Globus pallidus (tissue), 1 donor: ENCODE results near the gene LAMTOR5.

Source experiments
- DNase-seq: peaks from one replicate; pipeline ENCODE4 v3.0.0-alpha.2; 2015; ENCODE audit warnings: low spot score

LAMTOR5 gene

DNA sequence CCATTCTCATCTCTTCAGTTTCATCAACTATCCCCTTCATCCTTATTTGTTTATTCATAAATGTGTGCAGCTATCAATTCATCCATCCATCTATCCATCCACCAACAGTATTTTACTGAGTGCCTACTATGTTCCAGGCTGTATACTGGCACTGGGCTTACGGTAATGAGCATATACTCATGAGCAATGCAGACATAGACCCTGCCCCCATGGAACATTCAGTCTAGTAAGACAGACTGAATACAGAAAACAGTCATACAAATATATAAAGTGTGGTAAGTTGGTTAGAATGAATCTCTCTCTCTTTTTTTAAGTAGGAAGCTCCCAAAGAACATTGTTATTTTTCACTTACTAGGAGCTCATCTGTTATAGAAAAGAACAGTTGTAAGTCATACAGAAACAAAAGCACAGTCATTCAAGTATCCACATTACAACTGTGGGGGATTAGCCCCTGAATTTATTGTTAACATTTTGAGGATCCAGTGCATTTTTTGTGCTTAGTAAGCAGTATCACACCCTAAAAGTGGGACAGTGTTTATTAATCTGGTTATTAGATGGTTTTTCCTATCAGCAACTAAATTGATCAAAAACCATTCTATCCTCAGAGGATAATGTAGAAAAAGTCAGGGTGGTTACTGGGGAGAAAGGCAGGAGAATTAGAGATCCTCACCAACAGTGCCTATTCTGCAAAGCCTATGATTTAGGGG is 20.3 kb downstream of the LAMTOR5 start:
- DNase-seq, result no peak

DNA sequence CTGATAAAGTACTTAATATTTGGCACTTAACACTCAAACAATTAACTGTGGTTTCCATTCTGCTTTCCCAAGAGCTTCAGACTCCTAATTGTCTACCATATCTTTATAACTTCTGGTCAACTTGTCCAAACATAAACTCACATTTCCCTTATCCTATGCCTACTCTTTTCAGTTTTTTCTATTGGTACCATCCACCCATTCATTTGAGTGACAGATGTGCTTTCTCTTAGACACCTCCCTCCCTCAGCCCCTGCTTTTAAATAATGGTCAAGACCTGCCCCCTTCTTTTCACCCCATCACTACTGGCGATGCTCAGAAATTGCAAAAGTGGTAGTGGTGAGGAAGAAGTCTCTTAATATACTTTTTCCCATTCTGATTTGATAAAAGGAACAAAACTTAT is 22.1 kb downstream of the LAMTOR5 start:
- no peak for DNase-seq

- no peak for DNase-seq
Observed at GRCh38 chr1:110384581-110385321, 22.7 kb downstream of the LAMTOR5 start.

DNA sequence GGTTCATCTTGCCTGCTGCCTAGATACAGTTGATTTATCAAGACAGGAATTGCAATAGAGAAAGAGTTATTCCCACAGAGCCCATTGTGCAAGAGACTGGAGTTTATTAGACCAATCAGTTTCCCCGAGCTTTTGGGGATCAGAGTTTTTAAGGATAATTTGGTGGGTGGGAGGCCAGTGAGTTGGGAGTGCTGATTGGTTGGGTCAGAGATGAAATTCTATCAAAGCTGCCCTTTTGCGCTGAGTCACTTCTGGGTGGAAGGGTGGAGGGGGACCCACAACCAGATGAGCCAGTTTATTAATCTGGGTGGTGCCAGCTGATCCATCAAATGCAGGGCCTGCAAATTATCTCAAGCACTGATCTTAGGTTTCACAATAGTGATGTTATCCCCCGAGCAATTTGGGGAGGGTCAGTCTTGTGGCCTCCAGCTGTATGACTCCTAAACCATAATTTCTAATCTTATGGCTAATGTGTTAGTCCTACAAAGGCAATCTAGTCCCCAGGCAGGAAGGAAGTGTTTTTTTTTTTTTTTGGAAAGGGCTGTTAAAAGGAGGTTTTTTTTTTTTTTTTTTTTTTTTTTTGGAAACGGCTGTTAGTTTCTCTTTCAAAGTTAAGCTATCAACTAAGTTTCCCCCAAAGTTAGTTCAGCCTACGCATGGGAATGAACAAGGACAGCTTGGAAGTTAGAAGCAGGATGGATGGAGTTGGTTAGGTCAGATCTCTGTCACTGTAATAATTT is 24.1 kb downstream of the LAMTOR5 start:
- DNase-seq, result no peak

- DNase-seq, result no peak
Observed at GRCh38 chr1:110380672-110381283, 26.7 kb downstream of the LAMTOR5 start.

GRCh38 chr1:110375490-110375889 is 32.0 kb downstream of the LAMTOR5 start:
- DNase-seq, result no peak

DNA sequence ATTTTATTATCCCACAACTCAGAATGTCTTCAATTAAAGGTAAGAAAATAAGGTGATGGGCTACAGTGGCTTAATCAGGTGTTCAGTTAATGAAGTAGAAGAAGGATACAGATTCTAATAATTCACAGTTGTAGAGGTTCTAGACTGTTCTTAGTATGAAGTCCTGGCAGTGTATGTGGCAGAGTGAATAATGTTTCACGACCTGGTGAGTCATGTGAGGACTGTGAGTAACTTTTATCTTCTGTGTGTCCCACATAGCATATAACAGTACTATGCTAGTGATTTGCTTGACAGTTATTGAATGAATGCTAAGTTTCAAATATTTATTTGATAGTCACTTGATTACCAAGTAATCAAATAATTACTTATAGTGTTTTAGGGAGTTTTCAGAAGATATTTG is 36.7 kb downstream of the LAMTOR5 start:
- DNase-seq, result no peak

GRCh38 chr1:110364221-110364620 is 43.3 kb downstream of the LAMTOR5 start:
- no peak for DNase-seq

- DNase-seq, result no peak
Observed at GRCh38 chr1:110361856-110362255, 45.6 kb downstream of the LAMTOR5 start.

- DNase-seq, result no peak
Observed at GRCh38 chr1:110360431-110360830, 47.1 kb downstream of the LAMTOR5 start.

DNA sequence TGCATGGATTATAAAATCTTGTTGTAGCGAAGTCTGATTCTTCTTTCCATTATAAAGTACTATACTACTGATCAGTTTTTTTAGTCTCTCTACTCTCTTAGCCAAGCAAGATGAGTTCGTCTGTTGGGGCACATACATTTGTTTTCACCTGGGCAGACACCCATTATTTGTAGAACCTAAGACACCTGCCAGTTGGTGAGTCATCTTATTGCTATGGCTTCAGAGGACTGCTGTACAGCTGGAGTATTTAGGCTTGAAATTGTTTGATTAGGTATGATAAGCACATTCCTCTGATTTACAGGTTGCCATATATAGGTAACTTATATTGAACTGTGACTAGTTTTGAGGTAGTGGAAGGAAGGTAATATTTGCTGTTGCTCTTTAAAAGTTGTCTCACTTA is 51.1 kb downstream of the LAMTOR5 start:
- DNase-seq, result no peak

DNA sequence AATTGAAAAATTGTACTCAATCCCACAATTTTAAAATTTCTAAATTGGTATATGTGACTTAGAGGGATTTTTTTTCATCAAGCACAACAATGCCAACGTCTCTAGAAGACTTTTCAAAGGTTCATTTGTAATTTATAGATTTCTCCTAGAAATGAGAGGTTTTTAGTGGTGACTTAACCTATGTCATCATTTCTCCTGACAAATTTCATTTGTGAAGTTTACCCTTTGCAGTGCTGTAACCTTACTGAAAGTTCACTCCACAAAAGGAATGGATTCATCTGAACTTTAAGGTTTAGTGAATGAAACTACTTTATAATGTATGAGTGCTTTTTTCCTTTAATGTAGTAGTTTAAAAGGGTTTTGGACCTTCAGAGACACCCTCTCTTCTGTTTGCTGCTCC is 52.2 kb downstream of the LAMTOR5 start:
- DNase-seq, result no peak
